Smooth muscle cell of the brain vasculature (primary cell): Measurements from ENCODE around the gene LPCAT3.

Experiments
- DNase-seq: peaks from one replicate; pipeline ENCODE4 v3.0.0-alpha.2; 2012; ENCODE audit warnings: low read depth, low spot score

Gene LPCAT3

DNA sequence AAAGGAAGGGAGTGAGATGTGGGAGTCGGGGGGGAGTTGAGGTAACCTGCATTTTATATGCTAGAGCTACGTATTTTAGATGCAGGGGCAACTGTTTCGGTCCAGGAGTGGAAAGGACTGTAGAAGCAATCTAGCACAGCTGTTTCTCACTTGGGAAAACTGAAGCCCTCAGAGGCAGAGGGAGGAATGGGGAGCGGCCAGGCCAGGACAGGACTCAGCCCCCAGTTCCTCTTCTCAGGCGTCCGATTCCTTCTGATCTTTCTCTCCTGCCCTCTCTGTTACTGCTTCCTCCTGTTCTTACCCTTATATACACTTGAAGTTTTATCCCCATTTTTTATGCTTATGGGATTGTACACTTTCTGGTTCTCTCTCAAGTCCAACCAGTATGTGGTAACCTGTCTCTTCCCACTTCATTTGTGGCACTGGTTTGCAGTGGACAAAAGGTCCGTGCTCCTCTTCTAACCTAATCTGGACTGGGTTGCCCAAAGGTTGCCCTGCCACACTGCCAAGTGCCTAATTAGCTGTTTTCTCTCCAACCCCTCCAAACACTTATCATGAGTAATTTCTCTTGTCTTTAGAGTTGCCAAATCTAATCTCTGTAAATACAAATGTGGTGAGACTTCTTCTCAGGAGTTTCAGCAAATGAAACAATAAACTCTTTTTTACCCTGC lies 16.2 kb downstream of the LPCAT3 start:
- DNase-seq = no peak

DNA sequence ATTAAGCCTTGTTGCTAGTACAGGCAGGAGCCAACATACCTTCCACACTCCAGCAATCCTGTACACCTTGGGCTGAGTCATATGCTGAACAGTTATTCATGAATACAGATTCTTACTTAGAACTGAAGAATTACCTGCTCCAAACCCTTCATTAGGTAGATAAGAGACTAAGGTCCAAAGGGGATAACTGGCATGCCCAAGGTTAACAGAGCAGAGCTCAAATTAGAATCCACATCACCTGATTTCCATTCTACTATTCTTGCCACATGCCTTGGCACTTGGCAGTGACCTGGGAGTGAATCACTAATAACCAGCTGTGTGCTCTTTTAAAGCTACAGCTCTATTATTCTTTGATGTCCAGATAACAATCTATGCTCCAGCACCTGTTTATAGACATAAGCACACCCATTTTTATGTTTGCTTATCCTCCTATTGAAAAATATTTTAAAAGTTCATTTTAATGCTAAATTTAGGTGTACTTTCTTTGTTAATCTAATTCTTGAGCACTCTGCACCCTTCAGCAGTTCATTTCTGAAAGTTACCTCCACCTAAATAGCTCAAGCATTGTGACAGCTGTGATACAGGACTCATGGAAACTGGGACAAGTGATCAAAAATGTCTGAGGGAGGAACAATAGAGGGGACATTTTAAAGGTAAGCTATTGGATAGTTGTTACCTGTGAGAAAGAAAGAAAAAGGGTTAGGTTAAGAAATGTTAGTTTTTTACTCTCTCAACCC lies 19.4 kb downstream of the LPCAT3 start:
- no peak for DNase-seq

DNA sequence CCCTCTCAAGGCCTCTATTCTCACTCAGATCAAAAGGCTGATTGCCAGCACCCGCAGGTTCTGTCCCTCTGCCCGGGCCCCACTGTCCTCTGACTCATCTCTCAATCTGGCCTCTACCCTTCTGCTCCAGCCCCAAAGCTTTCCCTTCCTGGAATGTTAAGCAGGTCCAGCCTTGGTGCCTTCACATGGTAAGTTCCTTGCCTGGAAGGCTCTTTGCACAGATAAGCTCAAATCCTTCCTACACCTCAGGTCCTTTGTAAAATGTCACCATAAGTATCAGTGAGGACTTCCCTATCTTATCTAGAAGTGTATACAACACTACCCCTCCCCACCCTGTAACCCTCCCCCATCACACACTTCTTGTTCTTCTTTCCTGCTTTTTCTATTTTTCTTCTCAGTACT lies 22.2 kb downstream of the LPCAT3 start:
- no peak for DNase-seq

DNA sequence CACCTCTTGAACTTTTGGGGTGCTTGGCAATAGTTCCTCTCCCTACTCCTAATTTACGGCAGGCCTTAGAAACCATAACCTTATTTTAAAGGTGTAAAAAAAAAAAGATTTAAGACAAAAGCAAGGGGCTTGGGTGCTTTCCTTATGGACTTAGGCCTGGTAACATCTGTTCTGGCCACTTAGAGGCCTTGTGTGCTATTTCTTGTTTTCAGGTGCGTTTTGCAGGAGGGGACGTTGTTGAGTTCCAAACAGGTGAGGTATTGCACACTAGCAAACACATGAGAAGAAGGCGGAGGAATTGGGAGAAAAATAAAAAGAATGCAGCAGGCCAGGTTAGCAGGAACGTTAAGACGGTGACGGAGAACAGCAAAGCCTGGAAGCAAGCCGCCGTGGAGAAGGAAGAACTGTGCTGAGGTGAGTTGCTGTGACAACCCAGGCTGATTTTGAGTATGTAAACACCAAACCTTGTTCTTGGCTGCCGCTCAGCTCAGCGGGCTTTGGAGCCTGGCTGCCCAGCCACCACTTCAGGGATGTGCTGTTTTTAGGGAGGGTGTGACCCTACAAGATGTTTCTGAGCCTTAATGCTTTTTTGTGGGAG lies 30.2 kb downstream of the LPCAT3 start:
- DNase-seq = no peak

DNA sequence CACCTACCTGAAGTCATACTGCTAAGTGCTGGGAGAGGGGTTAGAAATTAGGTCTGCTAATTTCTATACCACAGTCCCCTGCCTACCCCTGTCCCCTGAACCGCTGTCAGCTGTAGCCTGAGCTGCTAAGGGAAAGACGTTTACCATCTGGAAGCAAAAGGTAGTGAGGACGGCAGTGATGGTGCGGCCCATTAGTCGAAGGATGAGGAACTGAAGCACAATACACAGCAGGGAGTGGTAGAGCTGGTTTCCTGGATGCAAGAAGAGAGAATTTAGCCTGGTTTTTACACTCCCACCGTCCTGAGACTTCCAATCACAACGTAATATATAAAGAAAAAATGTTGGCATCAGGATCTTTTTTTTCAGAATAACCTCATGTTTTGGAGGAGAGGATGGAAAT lies 35.7 kb downstream of the LPCAT3 start:
- no peak for DNase-seq

DNA sequence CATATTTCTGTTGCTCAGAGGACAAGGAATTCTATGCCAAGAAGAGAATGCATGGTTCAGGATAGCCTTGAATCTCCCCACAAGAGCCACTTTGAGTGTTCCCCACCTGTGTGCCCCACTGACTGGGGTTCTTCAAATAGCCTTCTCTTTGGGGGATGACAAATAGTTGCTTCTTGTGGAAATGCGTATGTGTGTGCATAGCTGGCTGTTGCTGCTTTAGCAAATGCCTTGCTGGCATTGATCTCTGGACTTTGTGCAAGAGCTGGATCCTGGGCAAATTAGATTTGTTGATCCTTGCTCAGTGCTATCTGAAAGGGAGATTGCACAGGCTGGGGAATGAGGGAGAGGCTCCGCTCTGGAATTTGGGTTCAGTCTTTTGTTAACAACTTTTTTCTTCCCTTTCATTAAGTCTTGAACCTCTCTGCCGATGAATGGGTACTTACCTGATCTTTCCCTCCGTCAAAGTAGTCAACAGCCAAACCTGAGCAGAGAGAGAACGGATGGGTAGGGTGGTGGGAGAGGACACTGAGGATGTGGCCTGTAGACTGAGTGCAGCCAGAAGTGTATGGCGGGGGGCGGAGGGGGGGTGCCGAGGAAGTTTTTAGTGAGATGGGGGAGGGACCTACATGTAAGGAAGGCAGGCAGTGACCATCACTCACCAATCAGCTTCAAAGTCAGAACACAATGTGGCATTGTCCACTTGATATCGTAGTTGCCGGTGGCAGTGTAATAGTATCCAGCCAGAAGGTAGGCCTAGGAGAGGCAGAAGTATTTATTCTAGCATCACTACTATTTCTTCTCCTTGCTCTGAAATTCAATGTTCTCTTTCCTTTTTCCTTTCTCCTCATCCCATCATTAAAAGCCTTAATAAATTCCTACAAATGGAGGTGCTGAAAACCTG lies 36.9 kb downstream of the LPCAT3 start:
- no peak for DNase-seq

DNA sequence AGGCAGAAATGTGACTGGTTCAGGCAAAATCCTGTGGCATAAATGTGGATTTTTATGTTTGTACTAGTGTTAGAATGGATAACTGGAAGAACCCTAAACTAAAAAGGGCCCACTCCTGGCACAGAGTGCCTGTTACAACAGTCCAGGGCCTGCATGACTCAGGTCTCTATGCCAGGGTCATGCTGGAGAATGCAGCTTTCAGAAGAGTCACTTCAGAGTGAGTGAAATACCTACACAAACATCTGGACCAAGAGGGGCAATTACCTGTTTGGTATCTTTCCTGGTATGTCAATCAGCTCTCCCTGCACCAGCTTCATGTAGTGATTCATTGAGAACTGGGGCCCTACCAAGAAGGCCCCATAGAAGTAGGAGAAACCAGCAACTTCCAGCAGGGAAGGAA lies 37.5 kb downstream of the LPCAT3 start:
- DNase-seq = no peak

DNA sequence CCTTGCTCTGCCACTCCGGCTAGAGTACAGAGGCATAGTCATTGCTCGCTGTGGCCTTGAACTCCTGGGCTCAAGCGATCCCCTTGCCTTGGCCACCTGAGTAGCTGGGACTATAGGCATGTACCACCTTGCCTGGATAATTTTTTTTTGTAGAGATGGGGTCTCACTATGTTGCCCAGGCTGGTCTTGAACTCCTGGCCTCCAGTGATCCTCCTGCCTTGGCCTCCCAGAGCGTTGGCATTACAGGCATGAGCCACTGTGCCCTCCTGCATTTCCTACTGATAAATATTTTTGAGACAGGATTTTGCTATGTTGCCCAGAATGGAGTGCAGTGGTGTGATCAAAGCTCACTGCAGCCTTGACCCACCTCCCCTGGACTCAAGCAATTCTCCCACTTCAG lies 38.2 kb downstream of the LPCAT3 start:
- DNase-seq = no peak

DNA sequence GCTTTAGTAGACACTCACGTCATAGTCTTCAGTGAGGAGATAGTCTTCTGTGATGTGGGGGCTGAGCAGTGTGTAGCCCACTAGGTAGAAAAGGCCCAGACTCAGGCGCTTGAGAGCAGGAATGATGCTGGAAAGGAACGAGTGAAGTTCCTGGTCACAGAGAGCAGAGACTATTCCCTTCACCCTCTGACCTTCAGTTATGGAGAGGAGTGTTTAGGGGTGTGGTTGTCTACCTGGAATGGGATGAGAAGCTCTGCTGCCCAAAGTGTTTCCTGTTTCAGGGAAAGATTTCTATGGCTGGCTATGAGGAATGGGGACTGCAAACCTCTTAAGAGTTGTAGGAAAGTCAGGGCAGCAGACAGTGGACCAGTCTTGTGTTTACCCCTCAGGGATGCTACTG lies 38.8 kb downstream of the LPCAT3 start:
- DNase-seq = no peak

DNA sequence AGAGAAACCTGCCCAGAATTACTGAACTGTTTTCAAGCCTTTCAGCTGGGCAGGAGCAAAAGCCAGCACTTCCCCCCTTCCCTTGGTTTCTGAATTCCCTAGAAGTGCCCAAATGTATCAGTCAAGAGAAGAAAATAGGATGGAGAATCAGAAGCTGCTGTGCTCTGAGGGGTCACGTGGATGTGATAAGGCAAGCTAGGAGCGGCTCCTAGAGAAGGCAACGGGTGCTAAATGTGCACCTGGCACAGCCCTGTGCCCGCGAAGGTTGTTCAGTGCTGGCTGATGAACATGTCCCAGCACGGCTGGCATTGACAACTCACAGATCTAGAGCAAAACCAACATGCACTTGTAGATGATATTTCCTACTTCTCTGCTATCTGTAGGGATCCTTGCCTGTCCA lies 39.3 kb downstream of the LPCAT3 start:
- DNase-seq = no peak

DNA sequence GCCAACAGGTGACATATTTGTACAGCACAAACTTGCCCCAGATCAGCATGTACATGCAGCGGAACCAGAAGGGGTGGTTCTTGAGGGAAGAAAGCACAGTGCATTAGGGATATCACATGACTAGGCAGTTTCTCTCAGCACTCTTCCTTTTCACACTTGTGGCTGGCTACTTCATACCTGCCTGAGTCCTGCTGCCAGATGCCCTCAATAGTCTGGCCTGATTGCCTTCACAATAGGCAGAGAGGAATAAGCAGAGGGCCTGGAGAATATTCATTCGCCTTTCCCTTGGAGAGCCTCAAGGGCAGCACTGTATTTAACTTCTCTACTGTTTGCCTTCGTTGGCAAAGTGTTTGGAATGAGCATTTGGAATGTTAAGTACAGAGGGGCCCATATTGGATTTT lies 39.7 kb downstream of the LPCAT3 start:
- DNase-seq = no peak

DNA sequence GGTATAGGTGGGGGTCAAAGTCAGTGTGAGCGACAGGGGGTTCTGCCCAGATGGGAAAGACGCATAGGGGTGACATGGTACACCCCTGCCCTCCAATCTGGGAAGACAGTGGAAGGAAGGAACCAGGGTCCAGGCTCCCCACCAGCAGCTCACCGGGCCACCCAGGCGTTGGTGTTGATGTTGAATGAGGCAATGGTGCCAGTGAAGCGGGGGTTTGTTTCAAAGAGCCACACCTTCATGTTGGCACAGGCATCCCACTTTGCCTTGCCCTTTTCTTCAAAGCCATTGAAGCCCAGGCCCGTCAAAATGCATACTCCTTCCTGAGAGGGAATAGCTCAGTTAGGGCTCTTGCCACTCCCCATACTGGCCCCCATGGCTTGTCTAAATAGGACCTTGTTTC lies 40.1 kb downstream of the LPCAT3 start:
- DNase-seq = no peak

DNA sequence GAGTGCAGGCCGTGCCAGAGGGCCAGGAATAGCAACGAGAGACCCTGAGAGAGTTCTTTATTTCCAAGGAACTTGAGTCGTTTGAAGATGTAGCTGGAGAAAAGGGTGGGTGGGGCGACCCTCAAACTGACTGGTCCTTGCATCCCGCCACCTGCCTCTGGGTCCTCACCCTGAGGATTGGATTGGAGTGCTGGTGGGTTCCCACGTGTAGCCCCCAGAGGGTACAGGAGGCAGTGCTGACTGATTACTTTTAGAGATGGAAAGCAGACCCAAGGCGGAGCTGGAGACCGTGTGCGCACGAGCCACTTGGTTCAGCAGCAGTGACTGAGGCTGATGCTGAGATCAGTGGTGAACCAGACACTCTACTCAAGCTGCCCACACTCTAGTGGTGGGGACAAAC lies 40.6 kb downstream of the LPCAT3 start:
- no peak for DNase-seq

DNA sequence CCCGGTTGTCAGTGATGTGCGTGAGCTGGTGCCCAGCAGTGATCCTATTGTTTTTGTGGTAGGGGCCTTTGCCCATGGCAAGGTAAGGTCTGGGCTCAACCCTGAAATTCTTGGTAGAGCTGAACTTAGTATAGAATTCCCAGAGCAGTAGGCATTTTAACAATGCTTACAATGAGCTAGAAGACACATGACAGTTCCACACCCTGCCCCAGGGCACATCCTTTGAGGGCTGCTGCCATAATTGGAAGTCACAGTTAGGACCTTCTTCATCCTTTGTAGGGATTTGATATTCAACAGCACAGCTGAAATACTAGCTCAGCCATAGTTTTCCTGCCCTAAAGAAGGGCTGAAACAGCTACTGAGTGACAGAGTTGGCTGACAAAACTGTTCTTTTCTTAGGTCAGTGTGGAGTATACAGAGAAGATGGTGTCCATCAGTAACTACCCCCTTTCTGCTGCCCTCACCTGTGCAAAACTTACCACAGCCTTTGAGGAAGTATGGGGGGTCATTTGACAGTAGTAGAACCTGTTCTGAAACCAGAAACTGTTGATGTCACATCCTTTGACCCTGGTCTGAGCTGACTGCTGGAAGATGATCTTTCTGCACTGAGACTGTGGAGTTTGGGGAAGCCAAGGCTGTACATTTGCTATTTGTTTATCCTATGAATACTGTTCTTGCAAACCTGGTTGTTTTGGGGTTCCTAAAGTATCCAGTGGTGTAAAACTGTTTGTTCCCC lies 42.8 kb downstream of the LPCAT3 start:
- no peak for DNase-seq

DNA sequence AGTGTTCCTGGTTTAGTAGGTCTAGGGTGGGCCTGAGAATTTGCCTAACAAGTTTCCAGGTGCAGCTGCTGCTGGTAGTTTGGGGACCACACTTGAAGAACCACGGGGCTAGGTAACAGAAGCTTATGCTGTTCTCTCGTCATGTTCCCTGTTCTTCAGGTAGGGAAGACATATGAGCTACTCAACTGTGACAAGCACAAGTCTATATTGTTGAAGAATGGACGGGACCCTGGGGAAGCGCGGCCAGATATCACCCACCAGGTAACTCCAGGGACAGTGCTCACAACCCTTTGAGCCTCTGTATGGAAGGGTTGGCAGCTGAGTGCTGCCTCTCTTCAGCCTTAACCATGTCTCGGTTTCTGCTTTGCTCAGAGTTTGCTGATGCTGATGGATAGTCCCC lies 44.1 kb downstream of the LPCAT3 start:
- DNase-seq = no peak

DNA sequence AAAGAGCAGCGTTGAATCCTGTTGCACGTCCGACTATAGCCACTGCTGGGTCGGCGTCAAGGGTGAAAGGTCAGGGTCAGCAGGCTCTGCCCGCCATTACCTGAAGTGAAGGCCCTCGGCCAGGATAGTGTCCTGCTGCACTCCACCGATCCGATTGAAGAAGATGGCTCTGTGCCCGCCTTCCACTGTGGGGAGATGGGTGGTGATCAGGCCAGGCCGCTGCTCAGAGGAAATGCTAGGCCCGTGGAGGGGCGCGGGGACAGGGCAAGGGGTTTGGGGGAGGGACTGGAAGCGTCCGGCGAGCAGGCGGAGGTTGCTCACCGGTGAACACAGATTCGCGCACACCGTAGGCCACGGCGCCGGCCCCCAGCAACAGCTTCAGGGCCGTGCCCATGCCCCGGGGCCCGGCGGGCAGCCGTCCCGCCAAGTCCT lies 48.2 kb downstream of the LPCAT3 start:
- no peak for DNase-seq

DNA sequence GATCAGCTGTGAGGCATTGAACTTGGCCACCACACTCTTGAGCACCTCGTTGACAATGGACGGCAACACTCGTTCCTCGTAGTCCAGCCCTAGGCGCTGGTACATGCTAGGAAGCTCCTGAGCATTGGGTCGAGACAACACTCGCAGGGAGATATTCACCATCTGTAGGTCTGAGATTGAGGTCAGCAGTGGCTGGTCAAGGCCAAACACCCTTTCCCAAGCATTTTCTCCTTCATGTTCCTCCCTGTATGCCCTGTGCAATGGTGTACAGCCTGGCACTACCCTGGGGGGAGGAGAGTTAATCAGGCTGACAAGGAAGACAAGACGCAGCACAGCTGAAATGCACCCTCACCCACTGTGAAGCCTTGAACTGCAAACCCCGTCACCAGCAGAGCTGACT lies 49.9 kb downstream of the LPCAT3 start:
- no peak for DNase-seq

DNA sequence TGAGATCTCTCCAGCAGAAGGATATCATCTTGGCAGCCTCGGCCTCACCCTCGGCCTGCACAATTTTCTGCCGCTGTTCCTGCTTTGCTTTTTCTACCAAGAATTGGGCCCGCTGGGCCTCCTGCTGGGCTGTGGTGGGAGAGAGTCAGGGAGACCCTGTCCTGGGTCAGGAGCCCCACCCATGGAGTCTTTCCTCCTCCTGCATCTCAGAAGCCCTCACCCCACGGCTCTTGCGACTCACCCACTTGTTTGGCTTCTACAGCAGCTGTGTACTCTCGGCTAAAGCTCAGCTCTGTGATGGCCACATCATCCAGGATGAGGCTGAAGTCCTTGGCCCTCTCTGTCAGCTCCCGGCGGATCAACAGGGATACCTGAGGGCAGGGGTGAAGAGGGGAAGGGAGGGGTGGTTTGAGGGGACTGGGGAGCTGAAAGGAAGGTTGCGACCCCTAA lies 50.6 kb downstream of the LPCAT3 start:
- DNase-seq = no peak

DNA sequence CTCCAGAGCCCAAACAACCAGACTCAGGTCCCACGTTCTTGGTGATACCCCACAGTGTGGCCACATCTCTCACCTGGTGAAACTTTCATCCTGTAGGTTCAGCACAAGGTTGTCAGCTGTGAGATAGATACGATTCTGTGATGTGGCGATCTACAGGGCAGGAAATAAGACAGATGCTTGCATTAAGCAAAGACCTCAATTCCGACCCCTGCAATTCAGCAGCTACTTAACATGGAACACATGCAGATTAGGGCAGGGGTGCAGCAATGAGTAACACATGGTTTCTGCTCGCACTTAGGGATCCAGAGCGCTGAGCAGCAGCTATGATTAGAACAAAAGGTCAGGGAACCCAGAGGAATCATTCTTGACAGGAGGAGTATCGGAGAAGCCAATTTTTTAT lies 51.9 kb downstream of the LPCAT3 start:
- DNase-seq = no peak

DNA sequence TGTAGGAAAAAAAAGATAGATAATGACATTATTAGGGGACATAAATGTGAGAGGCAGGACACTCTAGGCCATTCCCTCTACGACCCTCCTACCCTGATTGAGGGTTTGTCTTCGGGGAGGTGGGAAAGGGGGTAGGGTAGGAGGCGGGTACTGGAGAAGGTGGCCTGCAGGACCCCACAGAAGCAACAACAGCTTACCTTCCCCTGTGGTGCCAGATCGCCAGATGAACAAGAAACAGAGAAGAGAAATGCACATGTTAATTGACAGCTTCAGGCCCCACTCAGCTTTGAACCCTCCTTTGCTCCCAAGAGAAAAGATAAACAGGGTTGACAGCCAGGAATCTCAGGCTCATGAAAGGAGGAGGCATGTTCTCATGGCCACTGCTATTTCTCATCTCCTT lies 52.6 kb downstream of the LPCAT3 start:
- no peak for DNase-seq

DNA sequence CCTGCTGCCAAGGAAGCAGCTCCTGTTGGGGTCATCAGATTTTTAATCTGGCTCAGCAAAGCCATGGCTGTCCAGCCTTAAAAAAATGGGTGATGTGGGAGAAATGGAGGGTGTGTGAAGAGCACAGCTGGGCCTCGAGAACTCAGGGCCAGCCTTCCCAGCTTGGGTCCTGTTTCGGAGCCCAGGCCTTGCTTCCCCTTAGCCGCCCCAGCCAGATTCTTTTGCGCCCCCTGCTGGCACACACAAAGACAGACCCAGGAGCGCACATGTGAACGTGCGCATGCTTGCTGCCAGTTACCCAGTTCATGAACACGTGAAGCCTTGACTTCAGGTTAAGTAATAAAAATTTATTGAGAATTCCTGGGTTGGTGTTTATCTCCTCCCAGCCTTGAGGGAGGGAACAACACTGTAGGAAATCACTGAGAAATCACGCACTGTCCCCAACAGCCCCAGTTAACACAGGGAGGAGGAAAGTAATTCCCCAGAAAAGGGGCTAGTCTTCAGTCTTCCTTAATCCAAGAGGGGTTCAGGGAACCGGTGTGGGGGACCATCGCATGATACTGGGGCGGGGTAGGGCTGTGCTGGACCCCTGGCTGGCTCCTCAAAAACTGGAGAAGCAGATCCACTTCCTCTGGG lies 53.1 kb downstream of the LPCAT3 start:
- peak; percentile 81 for DNase-seq
